Fibroblast of the aortic adventitia (primary cell): ENCODE results near the gene CASP10. TPM values are rescaled to one million over a fixed set of nuclear protein-coding genes. Genes with fewer than 3 reads are reported as not detected.
A peak's percentile ranks its signal among the peaks of the same experiment; 100 is the strongest.

ENCODE experiments used
- DNase-seq: peaks from one replicate; pipeline ENCODE4 v3.0.0-alpha.2; 2010; ENCODE audit warnings: low read depth
- H3K4me3 ChIP-seq: 2 replicates; pipeline ENCODE4 v1.5.1; 2011; ENCODE audit warnings: low read depth, mild to moderate bottlenecking, control low read depth, low read length, moderate library complexity
- CTCF ChIP-seq: IDR thresholded peaks from 2 replicates; pipeline ENCODE4 v1.5.1; 2011; ENCODE audit warnings: mild to moderate bottlenecking, low read length, control low read depth, inconsistent platforms; ENCODE audit not compliant: insufficient read depth
- total RNA-seq: library from RNA; depleted of rRNA; stranded (reverse); fragments of >200 nt; gene quantifications from 2 replicates; pipeline ENCODE4 v1.2.3, GENCODE V29; 2012; ENCODE audit warnings: low replicate concordance

CASP10 gene
- total RNA-seq, 1 donor, result 9.1 TPM

GRCh38 chr2:201208563-201209252 lies 25.8 kb downstream of the CASP10 start:
- H3K4me3 ChIP-seq, result no peak overlapping the region
- no peak for DNase-seq
- no peak for TF ChIP-seq CTCF

- H3K4me3 ChIP-seq, result no peak overlapping the region
- DNase-seq, result no peak
- no peak for TF ChIP-seq CTCF
Observed at GRCh38 chr2:201215963-201216362, 33.0 kb downstream of the CASP10 start.

- DNase-seq, result no peak
- no peak overlapping the region for H3K4me3 ChIP-seq
- TF ChIP-seq CTCF, result no peak
Observed at GRCh38 chr2:201216918-201217317, 34.0 kb downstream of the CASP10 start.

GRCh38 chr2:201218780-201219179 lies 35.8 kb downstream of the CASP10 start:
- no peak for TF ChIP-seq CTCF
- no peak for DNase-seq
- no peak overlapping the region for H3K4me3 ChIP-seq

GRCh38 chr2:201219328-201220096 lies 36.6 kb downstream of the CASP10 start:
- no peak overlapping the region for H3K4me3 ChIP-seq
- no peak for DNase-seq
- TF ChIP-seq CTCF, result no peak

- peak; percentile 47 for DNase-seq
- TF ChIP-seq CTCF, result no peak
- H3K4me3 ChIP-seq, result no peak overlapping the region
Observed at GRCh38 chr2:201220102-201220570, 37.2 kb downstream of the CASP10 start.
